Hepatocyte (in vitro differentiated cells): ENCODE data around the gene ZNF330.

ENCODE experiments used
- CTCF ChIP-seq: fragments of 200-600 bp; sonication (generic); IDR thresholded peaks from 2 replicates; pipeline ENCODE4 v1.5.1; 2016; ENCODE audit warnings: antibody characterized with exemption, mild to moderate bottlenecking; ENCODE audit not compliant: poor library complexity
- EZH2phosphoT487 ChIP-seq: fragments of 200-600 bp; sonication (generic); IDR thresholded peaks from one replicate; pipeline ENCODE4 v1.6.1; 2018; ENCODE audit warnings: antibody characterized with exemption, mild to moderate bottlenecking, low read depth, moderate library complexity; ENCODE audit not compliant: unreplicated experiment, severe bottlenecking

- no peak for TF ChIP-seq EZH2phosphoT487
- TF ChIP-seq CTCF = no peak
These were observed 24.3 kb upstream of the ZNF330 start for GRCh38 chr4:141196227-141196933.
